ENCODE measurements around the gene NEK8.

DNA sequence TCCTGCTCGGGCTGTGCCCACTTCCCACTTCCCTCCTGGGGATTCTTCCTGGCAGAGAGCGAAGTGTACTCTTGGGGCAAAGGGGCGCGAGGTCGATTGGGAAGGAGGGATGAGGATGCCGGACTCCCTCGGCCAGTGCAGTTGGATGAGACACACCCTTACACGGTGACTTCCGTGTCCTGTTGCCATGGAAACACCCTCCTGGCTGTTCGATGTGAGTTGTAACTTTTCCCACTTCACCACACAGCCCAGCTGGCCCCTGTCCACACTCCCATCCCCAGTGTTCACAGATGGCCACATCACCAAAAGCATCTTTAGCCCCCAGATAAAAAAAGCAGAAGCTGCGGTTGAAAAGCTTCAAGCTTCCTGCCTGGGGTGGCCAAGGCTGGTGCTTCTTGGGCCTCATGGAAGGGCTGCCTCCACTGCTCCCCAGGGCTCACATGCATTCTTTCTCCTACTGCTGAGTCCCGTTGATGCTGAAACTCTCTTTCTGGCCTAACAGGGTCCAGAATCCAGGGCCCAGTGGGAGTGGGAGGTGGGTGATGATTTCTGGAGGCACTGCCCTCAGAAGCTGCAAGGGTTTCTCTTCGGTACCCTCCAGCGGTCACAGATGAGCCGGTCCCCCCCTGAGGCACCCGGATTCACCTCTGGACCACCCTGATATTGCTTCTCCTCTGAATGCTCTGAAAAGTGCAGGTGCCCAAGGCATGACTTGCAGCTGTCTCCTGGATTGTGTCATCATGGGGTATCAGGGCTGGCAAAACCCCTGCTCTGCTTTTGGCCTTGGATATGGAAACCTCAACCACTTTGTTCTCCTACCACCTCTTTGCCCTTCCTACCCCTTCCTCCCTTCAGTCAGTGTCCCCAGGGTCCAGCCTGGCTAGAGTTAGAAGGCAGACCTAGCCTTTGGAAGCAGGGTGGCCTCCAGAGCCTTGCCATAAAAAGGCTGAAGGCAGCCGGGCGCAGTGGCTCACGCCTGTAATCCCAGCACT lies 13.1 kb downstream of the NEK8 start:
- no peak for TF ChIP-seq EZH2 (IDR thresholded peaks at IDR 0.05; ENCODE audit: borderline replicate concordance, low read length)
- no peak for TF ChIP-seq CTCF (IDR thresholded peaks at IDR 0.05; ENCODE audit: low read length)

All from OCI-LY1 (cell line).